LNCaP clone FGC (cell line): ENCODE data around the gene WDR4.
"Not testable (repeated sequence)": the region's sequence is repeated elsewhere in the genome, so short reads cannot be mapped to it uniquely, and the experiment has no call there.

ENCODE experiments used
- DNase-seq: peaks from one replicate; pipeline ENCODE4 v3.0.0-alpha.2; 2011; ENCODE audit warnings: low read depth
- H3K4me3 ChIP-seq: 2 replicates; pipeline ENCODE4 v1.5.1; 2011; ENCODE audit warnings: mild to moderate bottlenecking, low read depth, low read length, control low read depth
- CTCF ChIP-seq: IDR thresholded peaks from 2 replicates; pipeline ENCODE4 v1.5.1; 2012; ENCODE audit warnings: mild to moderate bottlenecking; ENCODE audit not compliant: control insufficient read depth, insufficient read depth; ENCODE audit errors: extremely low read depth

WDR4 gene

GRCh38 chr21:42841156-42841915, 38.0 kb downstream of the WDR4 start:
- TF ChIP-seq CTCF = no peak
- DNase-seq = no peak
- H3K4me3 ChIP-seq = no peak overlapping the region

GRCh38 chr21:42840411-42841155, 38.8 kb downstream of the WDR4 start:
- no peak for TF ChIP-seq CTCF
- no peak overlapping the region for H3K4me3 ChIP-seq
- no peak for DNase-seq

GRCh38 chr21:42839271-42840231, 39.8 kb downstream of the WDR4 start:
- no peak for DNase-seq
- no peak overlapping the region for H3K4me3 ChIP-seq
- TF ChIP-seq CTCF = no peak

- H3K4me3 ChIP-seq, DNase-seq: not testable (repeated sequence)
Observed at GRCh38 chr21:42838212-42838690, 41.1 kb downstream of the WDR4 start.

GRCh38 chr21:42837421-42838211, 41.7 kb downstream of the WDR4 start:
- no peak for TF ChIP-seq CTCF
- no peak overlapping the region for H3K4me3 ChIP-seq
- DNase-seq = no peak

GRCh38 chr21:42836767-42837301, 42.5 kb downstream of the WDR4 start:
- H3K4me3 ChIP-seq = no peak overlapping the region
- no peak for TF ChIP-seq CTCF
- no peak for DNase-seq
